ENCODE data around the gene PRDM15.

PRDM15 gene

GRCh38 chr21:41894922-41895557 is 15.9 kb upstream of the PRDM15 start:
- Histone ChIP-seq H3K9me3 (ENCODE audit: insufficient read depth, low read length) (no peaks in the 10 kb centered on the region), H2AFZ (ENCODE audit: low read depth, low read length) (no peak overlapping the region), H3K4me1 (ENCODE audit: low read length) (peaks cover 6% of the 10 kb centered on the region; the same call in 1 of the 2 replicates), H3K9ac (ENCODE audit: low read length) (no peak overlapping the region), H4K20me1 (ENCODE audit: insufficient read depth, low read length) (no peaks in the 10 kb centered on the region), H3K27me3 (ENCODE audit: low read depth, low read length) (no peaks in the 10 kb centered on the region), H3K4me2 (ENCODE audit: low read length) (no peak overlapping the region), H3K36me3 (replicated peaks; ENCODE audit: low read depth, low read length) (no peaks in the 10 kb centered on the region), H3K4me3 (ENCODE audit: low read length) (no peak overlapping the region), H3K79me2 (ENCODE audit: low read length) (no peaks in the 10 kb centered on the region), H3K27ac (ENCODE audit: low read length) (no peak overlapping the region)
- TF ChIP-seq CTCF (IDR thresholded peaks at IDR 0.05; ENCODE audit: low read depth, low read length) (no peak), EZH2phosphoT487 (IDR thresholded peaks at IDR 0.05; ENCODE audit: low read depth) (no peak)

GRCh38 chr21:41894511-41894910 is 15.4 kb upstream of the PRDM15 start:
- Histone ChIP-seq H2AFZ (ENCODE audit: low read depth, low read length) (no peak overlapping the region), H3K36me3 (replicated peaks; ENCODE audit: low read depth, low read length) (no peaks in the 10 kb centered on the region), H3K27ac (ENCODE audit: low read length) (no peak overlapping the region), H3K9ac (ENCODE audit: low read length) (no peak overlapping the region), H3K4me2 (ENCODE audit: low read length) (no peak overlapping the region), H4K20me1 (ENCODE audit: insufficient read depth, low read length) (no peaks in the 10 kb centered on the region), H3K9me3 (ENCODE audit: insufficient read depth, low read length) (no peaks in the 10 kb centered on the region), H3K27me3 (ENCODE audit: low read depth, low read length) (no peaks in the 10 kb centered on the region), H3K4me1 (ENCODE audit: low read length) (peaks cover 6% of the 10 kb centered on the region; the same call in 1 of the 2 replicates), H3K4me3 (ENCODE audit: low read length) (no peak overlapping the region), H3K79me2 (ENCODE audit: low read length) (no peaks in the 10 kb centered on the region)
- TF ChIP-seq CTCF (IDR thresholded peaks at IDR 0.05; ENCODE audit: low read depth, low read length) = no peak
- TF ChIP-seq EZH2phosphoT487 (IDR thresholded peaks at IDR 0.05; ENCODE audit: low read depth) = no peak

GRCh38 chr21:41892726-41893125 is 13.6 kb upstream of the PRDM15 start:
- no peak overlapping the region for H3K4me3 ChIP-seq (ENCODE audit: low read length)
- H3K27ac ChIP-seq (ENCODE audit: low read length) = no peak overlapping the region
- H2AFZ ChIP-seq (ENCODE audit: low read depth, low read length) = no peak overlapping the region
- no peaks in the 10 kb centered on the region for H3K36me3 ChIP-seq (replicated peaks; ENCODE audit: low read depth, low read length)
- H3K4me2 ChIP-seq (ENCODE audit: low read length) = no peak overlapping the region
- no peaks in the 10 kb centered on the region for H3K27me3 ChIP-seq (ENCODE audit: low read depth, low read length)
- H3K4me1 ChIP-seq (ENCODE audit: low read length) = peaks cover 6% of the 10 kb centered on the region; the same call in 1 of the 2 replicates
- H3K9me3 ChIP-seq (ENCODE audit: insufficient read depth, low read length) = no peaks in the 10 kb centered on the region
- H4K20me1 ChIP-seq (ENCODE audit: insufficient read depth, low read length) = no peaks in the 10 kb centered on the region
- no peaks in the 10 kb centered on the region for H3K79me2 ChIP-seq (ENCODE audit: low read length)
- no peak for TF ChIP-seq EZH2phosphoT487 (IDR thresholded peaks at IDR 0.05; ENCODE audit: low read depth)
- TF ChIP-seq CTCF (IDR thresholded peaks at IDR 0.05; ENCODE audit: low read depth, low read length) = no peak
- H3K9ac ChIP-seq (ENCODE audit: low read length) = no peak overlapping the region

GRCh38 chr21:41891132-41891531 is 12.0 kb upstream of the PRDM15 start:
- H3K4me2 ChIP-seq (ENCODE audit: low read length) = no peak overlapping the region
- no peak overlapping the region for H3K9ac ChIP-seq (ENCODE audit: low read length)
- no peaks in the 10 kb centered on the region for H3K36me3 ChIP-seq (replicated peaks; ENCODE audit: low read depth, low read length)
- no peaks in the 10 kb centered on the region for H3K9me3 ChIP-seq (ENCODE audit: insufficient read depth, low read length)
- no peaks in the 10 kb centered on the region for H4K20me1 ChIP-seq (ENCODE audit: insufficient read depth, low read length)
- H3K4me3 ChIP-seq (ENCODE audit: low read length) = no peak overlapping the region
- no peak overlapping the region for H3K27ac ChIP-seq (ENCODE audit: low read length)
- H3K79me2 ChIP-seq (ENCODE audit: low read length) = no peaks in the 10 kb centered on the region
- no peaks in the 10 kb centered on the region for H3K27me3 ChIP-seq (ENCODE audit: low read depth, low read length)
- peaks cover 6% of the 10 kb centered on the region; the same call in 1 of the 2 replicates for H3K4me1 ChIP-seq (ENCODE audit: low read length)
- H2AFZ ChIP-seq (ENCODE audit: low read depth, low read length) = no peak overlapping the region
- TF ChIP-seq EZH2phosphoT487 (IDR thresholded peaks at IDR 0.05; ENCODE audit: low read depth) (no peak), CTCF (IDR thresholded peaks at IDR 0.05; ENCODE audit: low read depth, low read length) (no peak)

All from OCI-LY3 (cell line).